ENCODE results near the gene BLCAP.
"Not testable (repeated sequence)": the region's sequence is repeated elsewhere in the genome, so short reads cannot be mapped to it uniquely, and the experiment has no call there.

The BLCAP gene

GRCh38 chr20:37473249-37474000 lies 54.3 kb downstream of the BLCAP start:
- Mint-ChIP-seq H3K4me1 (peaks cover 12% of the 10 kb centered on the region), H3K27ac (no peak overlapping the region), H3K9me3 (no peaks in the 10 kb centered on the region), H3K36me3 (no peaks in the 10 kb centered on the region), H3K4me3 (no peak overlapping the region)
- no peak for DNase-seq (ENCODE audit: low spot score in 2 of 2)
- ATAC-seq, result no peak

- not testable (repeated sequence) for H3K4me3 Mint-ChIP-seq; H3K27ac Mint-ChIP-seq; H3K9me3 Mint-ChIP-seq; ATAC-seq; H3K36me3 Mint-ChIP-seq; DNase-seq (ENCODE audit: low spot score in 2 of 2)
- peaks cover 12% of the 10 kb centered on the region for H3K4me1 Mint-ChIP-seq
Measured at GRCh38 chr20:37472435-37472834, 55.2 kb downstream of the BLCAP start.

GRCh38 chr20:37471741-37472235 lies 55.9 kb downstream of the BLCAP start:
- DNase-seq (ENCODE audit: low spot score in 2 of 2) (no peak), ATAC-seq (no peak)
- H3K4me1 Mint-ChIP-seq, result peaks cover 12% of the 10 kb centered on the region
- H3K36me3 Mint-ChIP-seq, result no peaks in the 10 kb centered on the region
- no peaks in the 10 kb centered on the region for H3K9me3 Mint-ChIP-seq
- no peak overlapping the region for H3K27ac Mint-ChIP-seq
- no peak overlapping the region for H3K4me3 Mint-ChIP-seq

- H3K4me1 Mint-ChIP-seq, result peaks cover 12% of the 10 kb centered on the region
- ATAC-seq, H3K27ac Mint-ChIP-seq: not testable (repeated sequence)
Measured at GRCh38 chr20:37470190-37470589, 57.5 kb downstream of the BLCAP start.

GRCh38 chr20:37469531-37469930 lies 58.1 kb downstream of the BLCAP start:
- no peaks in the 10 kb centered on the region for H3K9me3 Mint-ChIP-seq
- no peaks in the 10 kb centered on the region for H3K36me3 Mint-ChIP-seq
- no peak for DNase-seq (ENCODE audit: low spot score in 2 of 2)
- H3K4me1 Mint-ChIP-seq, result peaks cover 12% of the 10 kb centered on the region
- no peak for ATAC-seq
- no peak overlapping the region for H3K27ac Mint-ChIP-seq
- H3K4me3 Mint-ChIP-seq, result no peak overlapping the region

More at GRCh38 chr20:37470190-37470589, 57.5 kb downstream of the BLCAP start:
- H3K4me3 Mint-ChIP-seq; H3K9me3 Mint-ChIP-seq; DNase-seq (ENCODE audit: low spot score in 2 of 2); H3K36me3 Mint-ChIP-seq: not testable (repeated sequence)

- DNase-seq (ENCODE audit: low spot score in 2 of 2) (no peak), ATAC-seq (no peak)
- Mint-ChIP-seq H3K9me3 (no peaks in the 10 kb centered on the region), H3K36me3 (no peaks in the 10 kb centered on the region), H3K4me3 (no peak overlapping the region), H3K27ac (no peak overlapping the region), H3K4me1 (peaks cover 12% of the 10 kb centered on the region)
Measured at GRCh38 chr20:37468886-37469285, 58.8 kb downstream of the BLCAP start.

Measured in stimulated activated effector memory CD8-positive, alpha-beta T cell treated with anti-CD3 and anti-CD28 coated beads, Interleukin-12 subunit alpha, Interleukin-12 subunit beta, amount 100 ng/mL, for 72 hours (primary cell).